ENCODE results near the gene TXNL4A. TPM values are rescaled to one million over a fixed set of nuclear protein-coding genes. Genes with fewer than 3 reads are reported as not detected.

Gene TXNL4A
- total RNA-seq, 1 experiment from 2014 or later: 75.9 TPM

GRCh38 chr18:79931475-79931874, 56.9 kb downstream of the TXNL4A start:
- intact Hi-C loops (cut with micrococcal nuclease; ENCODE audit: unreplicated experiment): no loop called here
- Mint-ChIP-seq H3K27me3 (ENCODE audit: unreplicated experiment) (no peaks in the 10 kb centered on the region), H3K4me3 (ENCODE audit: low read depth, unreplicated experiment) (no peak overlapping the region), H3K4me1 (ENCODE audit: low read depth, unreplicated experiment) (no peaks in the 10 kb centered on the region), H3K9me3 (ENCODE audit: low read depth, unreplicated experiment) (peaks cover 21% of the 10 kb centered on the region), H3K36me3 (ENCODE audit: insufficient read depth, unreplicated experiment) (peaks cover 9% of the 10 kb centered on the region), H3K27ac (ENCODE audit: unreplicated experiment) (no peak overlapping the region)
- TF ChIP-seq CTCF (IDR thresholded peaks at IDR 0.05; ENCODE audit: unreplicated experiment): no peak
- no peak for DNase-seq
- CTCF ChIA-PET: no interaction called here
- BruUV-seq (replicated peaks): no TSS peak

GRCh38 chr18:79930020-79930642, 58.2 kb downstream of the TXNL4A start:
- no peaks in the 10 kb centered on the region for H3K27me3 Mint-ChIP-seq (ENCODE audit: unreplicated experiment)
- BruUV-seq (replicated peaks): no TSS peak
- intact Hi-C loops (cut with micrococcal nuclease; ENCODE audit: unreplicated experiment): no loop called here
- H3K9me3 Mint-ChIP-seq (ENCODE audit: low read depth, unreplicated experiment): peaks cover 21% of the 10 kb centered on the region
- H3K4me1 Mint-ChIP-seq (ENCODE audit: low read depth, unreplicated experiment): no peaks in the 10 kb centered on the region
- no peak for TF ChIP-seq CTCF (IDR thresholded peaks at IDR 0.05; ENCODE audit: unreplicated experiment)
- peaks cover 9% of the 10 kb centered on the region for H3K36me3 Mint-ChIP-seq (ENCODE audit: insufficient read depth, unreplicated experiment)
- CTCF ChIA-PET: no interaction called here
- H3K4me3 Mint-ChIP-seq (ENCODE audit: low read depth, unreplicated experiment): no peak overlapping the region
- no peak for DNase-seq
- H3K27ac Mint-ChIP-seq (ENCODE audit: unreplicated experiment): no peak overlapping the region

GRCh38 chr18:79928563-79928960, 59.8 kb downstream of the TXNL4A start:
- DNase-seq: no peak
- Mint-ChIP-seq H3K27me3 (ENCODE audit: unreplicated experiment) (no peaks in the 10 kb centered on the region), H3K4me1 (ENCODE audit: low read depth, unreplicated experiment) (no peaks in the 10 kb centered on the region), H3K4me3 (ENCODE audit: low read depth, unreplicated experiment) (no peak overlapping the region), H3K9me3 (ENCODE audit: low read depth, unreplicated experiment) (peaks cover 17% of the 10 kb centered on the region), H3K36me3 (ENCODE audit: insufficient read depth, unreplicated experiment) (peaks cover 12% of the 10 kb centered on the region), H3K27ac (ENCODE audit: unreplicated experiment) (no peak overlapping the region)
- TF ChIP-seq CTCF (IDR thresholded peaks at IDR 0.05; ENCODE audit: unreplicated experiment): no peak
- CTCF ChIA-PET: no interaction called here
- intact Hi-C loops (cut with micrococcal nuclease; ENCODE audit: unreplicated experiment): no loop called here
- no TSS peak for BruUV-seq (replicated peaks)

GRCh38 chr18:79927607-79928562, 60.5 kb downstream of the TXNL4A start:
- H3K27ac Mint-ChIP-seq (ENCODE audit: unreplicated experiment): no peak overlapping the region
- H3K9me3 Mint-ChIP-seq (ENCODE audit: low read depth, unreplicated experiment): peaks cover 17% of the 10 kb centered on the region
- no peaks in the 10 kb centered on the region for H3K4me1 Mint-ChIP-seq (ENCODE audit: low read depth, unreplicated experiment)
- intact Hi-C loops (cut with micrococcal nuclease; ENCODE audit: unreplicated experiment): no loop called here
- H3K36me3 Mint-ChIP-seq (ENCODE audit: insufficient read depth, unreplicated experiment): peaks cover 12% of the 10 kb centered on the region
- CTCF ChIA-PET: no interaction called here
- DNase-seq: no peak
- BruUV-seq (replicated peaks): no TSS peak
- H3K27me3 Mint-ChIP-seq (ENCODE audit: unreplicated experiment): no peaks in the 10 kb centered on the region
- H3K4me3 Mint-ChIP-seq (ENCODE audit: low read depth, unreplicated experiment): no peak overlapping the region
- no peak for TF ChIP-seq CTCF (IDR thresholded peaks at IDR 0.05; ENCODE audit: unreplicated experiment)
